Panc1 (cell line): ENCODE results near the gene GTF2E1.

Source experiments
- CTCF ChIP-seq: fragments of 450-650 bp; IDR thresholded peaks from 2 replicates; pipeline ENCODE4 v1.5.1; 2017; ENCODE audit warnings: mild to moderate bottlenecking
- POLR2AphosphoS5 ChIP-seq: IDR thresholded peaks from 2 replicates; pipeline ENCODE4 v1.6.1; 2012; ENCODE audit warnings: mild to moderate bottlenecking, low read depth, low read length, moderate library complexity
- TCF7L2 ChIP-seq: IDR thresholded peaks from 2 replicates; pipeline ENCODE4 v1.6.1; 2011; ENCODE audit warnings: mild to moderate bottlenecking, low read depth, low read length, inconsistent platforms

DNA sequence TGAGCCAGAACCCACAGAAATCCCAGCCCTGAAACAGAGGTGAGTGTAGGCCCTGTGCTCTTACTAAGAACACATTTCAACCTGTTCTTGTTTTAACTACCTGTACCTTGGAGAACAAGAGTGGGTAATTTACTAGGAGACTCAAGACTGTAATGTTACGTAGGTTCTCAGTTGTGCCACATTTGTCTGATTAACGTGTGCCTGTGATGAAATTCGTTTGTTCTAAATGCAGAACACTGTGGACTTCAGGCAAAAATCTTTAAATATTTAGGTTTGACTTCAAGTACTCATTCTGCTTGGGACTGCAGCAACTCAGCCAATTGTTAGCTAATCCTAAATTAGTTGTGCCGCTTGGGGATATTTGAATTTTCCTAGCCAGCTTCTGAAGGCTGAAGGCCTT, 28.3 kb downstream of the GTF2E1 start:
- TF ChIP-seq CTCF: no peak
- no peak for TF ChIP-seq TCF7L2
- TF ChIP-seq POLR2AphosphoS5: no peak
